Urothelium cell line (cell line): Measurements from ENCODE around the gene C4orf36.
"Not testable (repeated sequence)": the region's sequence is repeated elsewhere in the genome, so short reads cannot be mapped to it uniquely, and the experiment has no call there.

Experiments used
- DNase-seq: peaks from one replicate; pipeline ENCODE4 v3.0.0; 2011; ENCODE audit warnings: low spot score, mixed read lengths
- FAIRE-seq: peaks from 2 replicates; lab custom pipeline; 2011; peaks lifted over from hg19 to GRCh38; lab: Jason Lieb, UNC

Gene C4orf36

DNA sequence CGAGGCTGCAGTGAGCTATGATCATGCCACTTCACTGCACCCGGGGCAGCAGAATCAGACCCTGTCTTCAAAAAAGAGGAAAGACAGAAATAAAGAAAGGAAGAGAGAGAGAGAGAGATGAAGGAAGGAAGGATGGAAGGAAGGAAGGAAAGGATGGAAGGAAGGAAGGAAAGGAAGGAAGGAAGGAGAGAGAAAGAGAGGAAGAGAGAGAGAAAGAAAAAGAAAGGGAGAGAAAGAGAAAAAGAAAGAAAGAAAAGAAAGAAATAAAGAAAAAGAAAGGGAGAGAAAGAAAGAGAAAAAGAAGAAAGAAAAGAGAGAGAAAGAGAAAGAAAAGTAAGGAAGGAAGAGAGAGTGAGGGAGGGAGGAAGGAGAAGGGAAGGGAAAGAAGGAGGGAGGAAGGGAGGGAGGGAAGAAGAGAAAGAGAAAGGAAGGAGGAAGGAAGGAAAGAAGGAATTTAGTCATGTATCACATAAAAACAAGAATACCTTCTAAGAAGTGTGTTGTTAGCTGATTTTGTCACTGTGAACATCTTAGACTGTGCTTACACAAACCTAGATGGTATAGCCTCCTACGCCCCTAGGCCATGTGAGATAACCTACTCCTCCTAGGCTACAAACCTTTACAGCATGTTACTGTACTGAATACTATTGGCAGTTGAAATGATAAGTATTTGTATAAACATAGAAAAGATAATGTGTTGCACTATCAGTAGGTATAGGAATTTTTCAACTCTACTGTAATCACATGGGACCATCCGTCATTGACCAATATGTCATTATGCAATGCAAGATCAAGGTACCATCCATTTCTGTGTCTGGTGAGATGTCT, 25.2 kb upstream of the C4orf36 start:
- FAIRE-seq, result no peak
- DNase-seq, result no peak

DNA sequence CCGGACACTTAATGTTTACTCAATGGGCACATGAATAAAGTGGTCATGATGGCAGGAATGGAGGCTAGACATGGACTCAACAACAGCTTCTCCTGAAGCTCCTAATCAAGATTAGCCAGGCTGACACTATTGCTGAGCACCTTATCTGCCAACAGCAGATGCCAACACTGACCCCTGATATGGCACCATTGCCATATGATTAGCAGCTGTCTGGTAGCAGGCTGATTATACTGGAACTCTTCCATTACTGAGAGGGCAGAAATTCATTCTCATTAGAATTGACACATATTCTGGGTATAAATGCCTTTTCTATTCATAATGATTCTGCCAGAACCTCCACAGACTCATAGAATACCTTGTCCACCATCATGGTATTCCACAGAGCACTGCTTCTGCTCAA, 24.2 kb upstream of the C4orf36 start:
- no peak for FAIRE-seq
- no peak for DNase-seq

DNA sequence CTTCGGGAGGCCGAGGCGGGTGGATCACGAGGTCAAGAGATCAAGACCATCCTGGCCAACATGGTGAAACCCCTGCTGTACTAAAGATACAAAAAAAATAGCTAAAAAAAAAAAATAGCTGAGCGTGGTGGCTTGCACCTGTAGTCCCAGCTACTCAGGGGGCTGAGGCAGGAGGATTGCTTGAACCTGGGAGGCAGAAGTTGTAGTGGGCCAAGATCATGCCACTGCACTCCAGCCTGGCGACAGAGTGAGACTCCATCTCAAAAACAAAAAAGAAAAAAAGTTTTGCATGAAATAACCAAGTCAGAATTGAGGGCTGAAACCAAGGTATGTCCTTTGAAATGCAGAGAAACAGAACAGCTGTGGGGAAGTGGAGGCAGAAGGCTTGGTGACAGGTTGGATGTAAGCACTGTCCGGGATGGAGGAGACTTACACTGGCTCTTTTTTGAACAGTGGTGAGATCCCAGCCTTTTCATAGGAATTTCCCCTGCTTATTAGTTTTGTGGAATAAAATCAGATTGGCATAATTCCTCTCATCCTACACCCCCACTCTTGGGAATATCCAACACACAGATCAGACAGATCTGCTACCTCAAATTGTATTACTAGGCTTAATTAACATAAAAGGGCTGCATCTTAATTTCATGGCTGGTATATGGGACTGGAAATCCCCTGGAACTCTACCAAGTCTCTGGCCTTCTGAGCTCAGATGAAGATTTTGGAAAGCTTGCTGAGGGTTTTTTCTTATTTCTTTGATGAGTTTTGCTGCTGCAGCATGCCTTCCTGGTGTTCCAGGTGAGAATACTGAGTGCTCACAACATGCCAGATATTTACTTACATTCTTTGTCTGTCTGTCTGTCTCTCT, 18.8 kb upstream of the C4orf36 start:
- no peak for FAIRE-seq
- DNase-seq, result no peak

DNA sequence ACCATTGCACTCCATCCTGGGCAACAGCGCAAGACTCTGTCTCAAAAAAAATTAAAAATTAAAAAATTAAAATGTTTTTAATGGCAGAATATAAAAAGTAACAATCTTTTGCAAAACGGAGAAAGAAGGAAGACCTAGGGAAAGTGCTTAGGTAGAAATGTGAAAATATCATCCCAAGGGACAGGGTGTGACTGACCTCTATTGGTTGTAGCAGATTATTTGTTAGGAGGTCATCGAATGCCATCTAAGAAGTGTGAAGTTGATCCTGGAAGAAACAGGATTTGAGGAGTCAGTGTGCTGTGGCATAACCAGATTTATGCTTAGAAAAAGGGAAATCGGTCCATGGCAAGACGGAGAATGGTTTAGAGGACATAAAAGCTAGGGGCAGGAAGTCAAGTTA, 18.1 kb upstream of the C4orf36 start:
- no peak for DNase-seq
- FAIRE-seq, result no peak

DNA sequence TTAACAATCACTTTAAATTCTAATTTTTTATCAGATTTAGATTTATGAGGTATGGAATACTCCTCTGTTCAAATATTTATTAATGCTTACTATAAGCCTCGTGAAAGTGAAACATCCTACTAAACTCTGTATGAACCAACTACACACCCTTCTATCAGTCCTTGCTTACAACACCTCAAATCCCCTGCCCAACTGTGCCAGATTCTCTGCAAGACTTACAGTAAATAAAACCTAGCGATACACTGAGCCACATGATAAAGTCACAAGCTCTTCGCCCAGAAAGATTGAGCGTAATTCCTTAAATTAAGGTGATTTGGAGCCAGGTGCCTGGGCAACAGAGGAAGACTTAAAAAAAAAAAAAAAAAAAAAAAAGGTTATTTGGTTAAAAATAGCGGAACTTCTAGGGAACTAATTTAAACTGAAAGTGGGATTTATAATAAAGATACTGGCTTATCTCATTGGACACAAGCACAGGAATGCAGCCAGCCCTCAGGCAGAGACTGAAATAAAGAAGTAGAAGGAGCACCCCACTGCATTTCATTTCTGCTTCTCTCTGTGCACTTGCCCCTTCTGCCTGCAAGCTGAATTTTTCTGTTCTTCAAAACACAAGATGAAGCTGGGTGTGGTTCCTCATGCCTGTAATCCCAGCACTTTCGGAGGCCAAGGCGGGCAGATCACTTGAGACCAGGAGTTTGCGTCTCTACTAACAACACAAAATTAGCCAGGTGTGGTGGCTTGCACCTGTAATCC, 17.5 kb upstream of the C4orf36 start:
- no peak for FAIRE-seq
- no peak for DNase-seq

DNA sequence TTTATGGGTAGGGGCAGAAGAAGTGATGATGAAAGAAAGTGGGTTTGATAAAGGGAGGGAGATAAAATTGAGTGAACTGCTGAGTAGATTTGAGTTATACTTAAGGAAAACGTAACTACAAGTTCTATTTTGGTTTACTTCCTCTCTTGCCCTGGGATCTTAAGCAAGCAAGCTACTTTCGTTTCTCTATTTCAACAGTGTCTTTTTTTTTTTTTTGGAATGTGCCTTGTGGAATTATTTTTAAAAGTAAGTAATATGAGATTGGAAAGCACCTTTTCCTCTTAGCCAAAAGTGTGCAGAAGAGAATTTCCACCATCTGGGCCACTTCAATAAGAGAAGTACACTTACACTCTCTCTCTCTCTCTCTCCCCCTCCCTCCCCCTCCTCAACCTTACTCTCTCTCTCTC, 16.0 kb upstream of the C4orf36 start:
- DNase-seq, result no peak
- no peak for FAIRE-seq

DNA sequence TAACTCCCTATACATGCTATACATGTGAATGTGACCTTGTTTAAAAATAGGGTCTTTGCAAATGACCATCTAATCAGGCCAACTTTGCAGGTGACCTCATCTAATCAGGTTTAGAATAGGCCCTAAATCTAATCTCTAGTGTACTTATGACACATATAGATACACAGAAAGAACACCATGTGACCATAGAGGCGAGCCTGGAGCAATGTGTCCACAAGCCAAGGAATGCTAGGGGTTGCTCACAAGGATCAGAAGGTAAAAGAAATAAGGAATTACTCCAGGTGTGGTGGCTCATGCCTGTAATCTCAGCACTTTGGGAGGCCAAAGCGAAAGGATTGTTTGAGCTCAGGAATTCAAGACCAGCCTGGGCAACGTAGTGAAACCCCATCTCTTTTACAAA, 9.6 kb upstream of the C4orf36 start:
- FAIRE-seq (no peak), DNase-seq (no peak)

DNA sequence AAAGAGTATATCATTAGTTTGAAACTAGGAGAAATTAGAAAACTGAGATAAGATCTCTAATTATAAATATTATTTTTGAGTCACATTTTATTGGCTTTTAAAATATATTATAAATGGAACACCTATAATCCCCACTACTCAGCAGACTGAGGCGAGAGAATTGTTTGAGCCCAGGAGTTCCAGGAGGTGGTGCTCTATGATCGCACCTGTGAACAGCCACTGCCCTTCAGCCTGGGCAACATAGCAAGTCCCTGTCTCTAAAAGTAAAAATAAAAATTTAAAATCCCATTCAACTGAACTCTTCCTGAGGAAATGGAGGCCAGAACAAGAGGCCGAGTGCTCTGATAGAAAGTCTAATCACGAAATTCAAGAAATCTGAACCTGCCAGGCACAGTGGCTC, 6.3 kb upstream of the C4orf36 start:
- DNase-seq (no peak), FAIRE-seq (no peak)

DNA sequence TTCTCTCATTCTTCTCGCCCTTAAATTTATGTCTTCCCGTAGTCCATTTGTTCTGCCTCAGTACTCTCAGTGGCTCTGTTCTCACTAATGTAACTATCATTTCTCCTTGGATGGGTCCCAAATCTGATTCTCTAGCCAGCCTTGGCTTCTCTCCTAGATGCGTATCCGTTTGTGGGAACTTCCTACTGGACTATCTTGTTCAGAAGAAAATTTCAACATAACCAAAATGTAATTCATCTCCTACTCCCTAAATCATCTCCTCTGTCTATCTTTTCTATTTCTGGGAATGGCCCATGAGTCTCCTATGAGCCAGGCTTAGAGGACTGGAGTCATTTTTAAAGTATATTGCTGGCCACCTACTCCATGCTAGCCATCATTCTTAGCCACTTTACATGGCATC, 4.4 kb upstream of the C4orf36 start:
- FAIRE-seq (no peak), DNase-seq (no peak)

DNA sequence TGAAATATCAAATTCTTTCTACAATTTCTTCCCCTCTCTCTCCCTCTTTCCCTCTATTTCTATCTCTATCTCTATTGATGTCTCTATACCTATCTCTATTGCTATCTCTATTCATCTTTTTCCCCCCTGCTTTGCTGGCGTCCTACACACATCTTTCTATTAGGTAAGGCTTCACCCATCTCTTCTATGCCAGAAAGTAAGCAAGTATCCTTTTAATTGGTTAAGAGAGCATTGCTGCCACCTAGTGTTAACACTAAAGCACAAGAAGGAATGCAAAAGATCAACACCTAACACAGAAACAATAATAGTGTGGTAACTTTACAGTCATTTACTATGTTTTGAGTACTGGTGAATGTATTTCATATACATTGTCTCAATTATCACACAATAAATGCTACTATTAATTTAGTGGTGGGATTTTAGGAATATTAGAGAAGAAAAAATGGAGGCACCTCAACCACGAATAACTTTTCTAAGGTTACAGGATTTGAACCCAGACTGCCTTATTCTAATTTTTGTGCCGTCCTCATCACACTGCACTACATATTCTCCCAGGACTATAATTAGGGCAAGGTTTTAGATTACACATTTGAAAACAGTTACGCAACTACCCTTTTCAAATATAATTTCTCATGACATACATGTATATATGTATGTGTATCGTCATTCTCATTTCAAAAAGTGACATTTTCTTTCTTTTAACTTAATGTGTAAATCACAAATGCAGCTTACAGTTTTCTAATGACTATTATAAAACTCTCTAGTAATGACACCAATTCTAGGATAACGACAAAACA, 3.7 kb upstream of the C4orf36 start:
- FAIRE-seq (peak; percentile 70), DNase-seq (peak; percentile 39)

DNA sequence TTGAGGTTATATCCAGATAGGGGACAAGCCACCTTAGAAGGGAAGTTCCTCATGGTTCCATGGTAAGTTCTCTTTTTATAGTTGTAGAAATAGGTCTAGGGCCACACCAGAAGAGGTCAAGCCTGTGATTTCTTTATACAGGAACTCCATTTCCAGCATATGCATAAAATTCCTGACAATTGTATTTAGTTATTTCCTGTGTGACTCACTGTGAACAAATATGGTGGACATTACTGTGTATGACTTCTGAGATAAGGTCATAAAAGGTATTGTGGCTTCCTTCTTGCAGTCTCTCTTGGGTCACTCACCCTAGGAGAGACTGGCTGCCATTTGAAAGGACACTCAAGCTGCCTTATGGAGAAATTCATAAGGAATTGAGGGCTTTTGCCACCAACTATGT, 2.2 kb upstream of the C4orf36 start:
- no peak for DNase-seq
- FAIRE-seq, result no peak

DNA sequence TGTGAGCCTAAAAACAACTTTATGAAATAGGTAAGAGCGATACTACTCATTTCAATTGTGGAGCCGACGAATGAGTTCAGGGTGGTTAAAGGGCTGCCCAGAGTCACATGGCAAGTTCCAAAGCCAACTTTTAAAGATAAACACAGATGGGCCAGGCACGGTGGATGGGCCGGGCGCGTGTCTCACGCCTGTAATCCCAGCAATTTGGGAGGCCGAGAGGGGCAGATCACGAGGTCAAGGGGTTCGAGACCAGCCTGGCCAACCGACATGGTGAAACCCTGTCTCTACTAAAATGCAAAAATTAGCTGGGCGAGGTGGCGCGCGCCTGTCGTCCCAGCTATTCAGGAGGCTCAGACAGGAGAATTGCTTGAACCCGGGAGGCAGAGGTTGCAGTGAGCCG, 914 bp upstream of the C4orf36 start:
- no peak for FAIRE-seq
- DNase-seq, result no peak

DNA sequence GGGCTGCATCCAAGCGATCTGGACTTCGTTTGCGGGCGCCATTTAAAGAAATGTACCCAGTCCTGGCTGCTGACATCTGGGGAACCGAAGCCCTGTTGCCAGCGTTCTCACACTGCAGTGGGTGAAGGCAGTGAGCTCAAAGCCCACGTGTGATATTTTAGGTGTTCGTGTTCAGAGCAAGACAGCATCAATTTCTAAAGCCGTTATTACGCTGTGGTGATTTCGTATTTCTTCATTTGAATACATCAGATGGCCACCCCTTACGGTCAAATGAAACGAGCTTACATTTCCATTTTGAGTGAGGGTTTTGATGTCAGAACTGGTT, 376 bp upstream of the C4orf36 start:
- FAIRE-seq (no peak), DNase-seq (no peak)

DNA sequence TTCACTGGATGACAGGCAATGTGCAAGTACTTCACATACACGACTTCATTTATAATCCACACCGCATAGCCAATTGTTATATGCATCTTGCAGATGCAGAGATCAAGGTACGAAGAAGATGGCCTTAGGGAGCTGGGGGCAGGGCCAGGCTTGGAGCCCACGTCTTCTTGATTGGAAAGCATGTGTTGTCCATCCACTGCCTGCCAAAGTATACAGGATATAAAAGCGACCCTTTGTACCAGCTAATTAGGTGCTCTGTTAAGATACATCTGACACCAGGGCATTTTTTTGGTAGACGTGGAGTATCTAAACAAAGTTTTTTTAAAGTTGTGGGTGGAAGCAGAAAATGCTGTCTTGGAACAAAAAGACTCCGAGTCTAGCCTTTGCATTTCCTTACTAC, 1.4 kb downstream of the C4orf36 start:
- FAIRE-seq (no peak), DNase-seq (no peak)

DNA sequence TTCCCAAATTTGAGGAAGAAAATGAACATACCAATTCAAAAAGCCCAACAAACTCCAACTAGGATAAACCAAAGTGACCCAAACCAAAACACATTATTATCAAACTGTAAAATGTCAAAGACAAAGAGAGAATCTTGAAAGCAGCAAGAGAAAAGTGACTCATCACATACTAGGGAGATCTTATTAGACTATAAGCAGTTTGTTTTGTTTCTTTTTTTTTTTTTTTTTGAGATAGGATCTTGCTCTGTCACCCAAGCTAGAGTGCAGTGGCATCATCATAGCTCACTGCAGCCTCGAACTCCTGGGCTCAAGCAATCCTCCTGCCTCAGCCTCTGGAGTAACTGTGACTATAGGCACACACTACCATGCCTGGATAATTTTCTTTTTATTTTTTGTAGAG, 12.6 kb downstream of the C4orf36 start:
- FAIRE-seq, result no peak
- no peak for DNase-seq

DNA sequence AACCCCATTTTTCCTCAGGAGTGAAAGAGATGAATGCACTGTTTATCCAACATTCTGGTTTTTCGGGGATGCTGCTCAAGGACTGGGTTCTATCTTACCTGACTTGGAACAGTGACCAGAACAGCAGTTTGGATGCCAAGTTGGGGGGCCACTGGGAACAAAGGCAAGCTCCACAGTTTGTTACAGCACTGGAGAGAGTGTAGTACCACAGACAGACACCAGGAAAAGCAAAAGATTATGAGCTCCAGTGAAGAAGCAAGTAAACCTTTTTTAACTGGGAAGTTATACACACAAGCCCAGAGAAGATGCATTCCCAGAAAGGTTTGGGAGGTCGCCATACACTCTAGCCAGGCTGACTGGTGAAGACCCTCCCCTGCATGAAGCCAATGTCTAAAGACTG, 13.6 kb downstream of the C4orf36 start:
- no peak for FAIRE-seq
- DNase-seq, result no peak

DNA sequence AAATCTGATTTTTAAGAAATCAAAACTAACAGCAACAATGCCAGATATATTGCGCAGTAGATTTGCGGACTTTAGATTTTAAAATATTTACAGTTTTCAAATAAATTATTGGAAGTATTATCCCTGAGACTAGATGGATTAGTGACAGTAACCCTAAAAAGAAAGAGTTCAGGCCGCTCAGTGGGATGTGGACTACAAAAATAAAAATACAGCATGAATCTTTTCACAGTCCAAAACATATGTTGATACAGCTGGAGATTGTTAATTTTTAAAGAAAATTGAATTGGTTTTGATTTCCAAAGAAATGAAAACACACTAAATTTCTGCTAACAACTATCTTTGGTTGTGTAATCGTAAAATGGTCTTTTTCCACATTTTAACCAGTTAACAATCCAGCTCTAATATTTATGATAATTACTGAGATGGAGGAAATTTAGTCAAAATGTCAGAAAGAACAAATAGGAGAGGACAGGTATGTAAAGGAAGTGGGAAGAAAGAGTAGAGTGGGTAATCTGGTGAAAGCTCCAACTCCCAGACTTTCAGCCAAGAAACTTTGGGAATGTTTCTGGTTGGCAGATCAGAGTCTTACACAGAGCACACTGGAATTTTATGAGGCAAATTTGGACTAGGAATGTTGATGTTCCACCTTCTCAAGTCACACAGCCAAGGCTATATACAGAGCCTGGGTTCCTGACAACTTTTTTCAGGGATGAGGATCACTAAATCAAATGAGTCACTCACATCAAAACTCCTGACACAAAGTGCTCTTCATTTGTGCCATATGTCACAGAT, 15.1 kb downstream of the C4orf36 start:
- DNase-seq, result no peak
- no peak for FAIRE-seq

DNA sequence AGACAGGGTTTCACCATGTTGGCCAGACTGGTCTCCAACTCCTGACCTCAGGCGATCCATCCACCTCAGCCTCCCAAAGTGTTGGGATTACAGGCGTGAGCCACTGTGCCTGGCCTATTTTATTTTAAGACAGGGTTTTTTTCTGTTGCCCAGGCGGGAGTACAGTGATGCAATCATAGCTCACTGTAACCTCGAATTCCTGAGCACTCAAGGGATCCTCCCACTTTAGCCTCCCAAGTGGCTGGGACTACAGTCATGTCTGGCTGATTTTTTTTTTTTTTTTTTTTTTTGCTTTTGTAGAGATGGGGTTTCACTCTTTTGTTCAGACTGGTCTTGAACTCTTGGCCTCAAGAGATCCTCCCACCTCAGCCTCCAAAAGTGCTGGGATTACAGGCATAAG, 16.8 kb downstream of the C4orf36 start:
- DNase-seq, FAIRE-seq: not testable (repeated sequence)

DNA sequence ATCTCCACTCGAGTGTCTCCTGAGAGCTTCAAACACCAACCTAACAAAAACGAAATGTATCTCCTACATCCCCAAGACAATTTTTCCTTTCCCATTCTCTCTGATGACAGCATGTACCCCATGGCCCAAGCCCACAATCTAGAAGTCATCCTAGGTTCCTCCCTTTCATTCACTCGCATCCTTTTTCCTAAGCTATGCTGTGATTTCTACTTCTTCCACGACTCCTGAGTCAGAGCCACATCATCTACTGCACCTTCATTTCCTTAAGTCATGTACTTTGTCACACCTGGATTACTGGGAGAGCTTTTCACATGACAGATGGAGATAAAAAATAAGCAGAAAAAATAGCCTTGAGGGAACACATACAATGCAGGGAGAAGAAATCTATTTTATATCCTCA, 20.1 kb downstream of the C4orf36 start:
- no peak for FAIRE-seq
- DNase-seq, result no peak

DNA sequence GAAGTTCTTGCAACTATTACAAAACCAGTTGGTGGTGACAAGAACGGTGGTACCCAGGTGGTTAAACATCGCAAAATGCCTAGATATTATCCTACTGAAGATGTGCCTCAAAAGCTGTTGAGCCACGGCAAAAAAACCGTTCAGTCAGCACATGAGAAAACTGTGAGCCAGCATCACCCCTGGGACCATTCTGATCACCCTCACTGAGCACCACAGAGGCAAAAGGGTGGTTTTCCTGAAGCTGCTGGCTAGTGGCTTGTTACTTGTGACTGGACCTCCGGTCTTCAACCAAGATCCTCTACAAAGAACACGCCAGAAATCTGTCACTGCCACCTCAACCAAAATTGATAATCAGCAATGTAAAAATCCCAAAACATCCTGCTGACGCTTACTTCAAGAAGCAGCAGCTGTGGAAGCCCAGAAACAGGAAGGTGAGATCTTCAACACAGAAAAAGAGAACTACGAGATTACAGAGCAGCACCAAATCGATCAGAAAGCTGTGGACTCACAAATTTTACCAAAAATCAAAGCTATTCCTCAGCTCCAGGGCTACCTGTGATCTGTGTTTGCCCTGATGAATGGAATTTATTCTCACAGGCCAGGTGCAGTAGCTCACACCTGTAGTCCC, 21.7 kb downstream of the C4orf36 start:
- no peak for FAIRE-seq
- no peak for DNase-seq
